GM12891 (cell line): Measurements from ENCODE around the gene SULT1A1.

Experiments
- PAX5 ChIP-seq: IDR thresholded peaks from 2 replicates; pipeline ENCODE4 v1.6.1; 2011; ENCODE audit warnings: low read length, moderate library complexity, mild to moderate bottlenecking; ENCODE audit not compliant: insufficient read depth, severe bottlenecking
- POLR2A ChIP-seq: IDR thresholded peaks from 2 replicates; pipeline ENCODE4 v1.6.1; 2011; ENCODE audit warnings: low read depth, low read length, control low read depth
- POLR2AphosphoS5 ChIP-seq: IDR thresholded peaks from 2 replicates; pipeline ENCODE4 v1.6.1; 2011; ENCODE audit warnings: low read depth, low read length, control low read depth
- POU2F2 ChIP-seq: IDR thresholded peaks from 2 replicates; pipeline ENCODE4 v1.6.1; 2011; ENCODE audit warnings: low read depth, mild to moderate bottlenecking, control low read depth, low read length, moderate library complexity
- TAF1 ChIP-seq: IDR thresholded peaks from 2 replicates; pipeline ENCODE4 v1.6.1; 2011; ENCODE audit warnings: low read depth, low read length, control low read depth

GRCh38 chr16:28602529-28602928 lies 7.3 kb downstream of the SULT1A1 start:
- TF ChIP-seq POLR2AphosphoS5 = no peak
- no peak for TF ChIP-seq POLR2A
- no peak for TF ChIP-seq POU2F2
- no peak for TF ChIP-seq TAF1
- TF ChIP-seq PAX5 = no peak
